Measurements from ENCODE around the gene HOXB4. TPM values are rescaled to one million over a fixed set of nuclear protein-coding genes. Genes with fewer than 3 reads are reported as not detected.

HOXB4 gene
- total RNA-seq, 1 donor from 2014 or later, result 39.2 TPM

DNA sequence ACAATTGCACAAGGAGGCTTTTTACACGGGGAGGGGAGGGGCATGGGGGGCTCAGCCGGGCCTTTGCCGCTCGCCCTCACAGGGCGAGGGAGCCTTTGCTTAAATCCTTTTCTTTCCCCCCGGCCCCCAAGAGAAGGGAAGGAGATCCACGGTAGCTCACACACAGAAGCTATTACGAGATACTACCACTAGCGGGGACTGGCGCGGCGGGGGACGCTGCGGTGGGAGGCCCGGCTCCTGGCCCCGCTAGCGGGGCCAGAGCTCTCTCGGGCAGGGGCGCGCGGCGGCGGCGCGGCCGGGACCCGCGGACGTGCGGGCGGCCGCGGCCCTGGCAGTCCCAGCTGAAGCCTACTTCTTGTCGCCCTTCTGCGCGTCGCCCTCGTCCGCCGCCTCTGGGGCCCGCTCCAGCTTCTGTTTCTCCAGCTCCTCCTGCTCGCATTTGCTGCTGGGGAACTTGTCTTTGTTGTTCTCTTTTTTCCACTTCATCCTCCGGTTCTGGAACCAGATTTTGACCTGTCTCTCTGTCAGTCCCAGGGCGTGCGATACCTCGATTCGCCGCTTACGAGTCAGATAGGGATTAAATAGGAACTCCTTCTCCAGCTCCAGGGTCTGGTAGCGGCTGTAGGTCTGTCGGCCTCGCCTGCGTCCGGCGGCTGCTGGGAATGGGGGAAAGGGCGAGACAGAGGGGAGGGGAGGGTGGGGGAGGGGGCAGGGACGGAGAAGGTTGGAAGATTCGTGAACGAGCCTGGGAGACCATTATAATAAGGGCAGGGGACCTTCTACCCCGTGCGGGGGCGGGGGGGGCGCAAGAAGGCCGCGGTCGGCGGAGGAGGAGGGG is 34.9 kb upstream of the HOXB4 start:
- H3K4me1 Mint-ChIP-seq, result peaks cover 61% of the 10 kb centered on the region
- DNase-seq (ENCODE audit: low spot score in 2 of 2, unreplicated experiment in 2 of 2), result peak in 1 of 2 experiments; percentile 59
- peak overlapping the region; percentile 100 for H3K27ac Mint-ChIP-seq
- peaks cover 14% of the 10 kb centered on the region for H3K27me3 Mint-ChIP-seq (ENCODE audit: low read depth)
- TF ChIP-seq, protein P1, sequence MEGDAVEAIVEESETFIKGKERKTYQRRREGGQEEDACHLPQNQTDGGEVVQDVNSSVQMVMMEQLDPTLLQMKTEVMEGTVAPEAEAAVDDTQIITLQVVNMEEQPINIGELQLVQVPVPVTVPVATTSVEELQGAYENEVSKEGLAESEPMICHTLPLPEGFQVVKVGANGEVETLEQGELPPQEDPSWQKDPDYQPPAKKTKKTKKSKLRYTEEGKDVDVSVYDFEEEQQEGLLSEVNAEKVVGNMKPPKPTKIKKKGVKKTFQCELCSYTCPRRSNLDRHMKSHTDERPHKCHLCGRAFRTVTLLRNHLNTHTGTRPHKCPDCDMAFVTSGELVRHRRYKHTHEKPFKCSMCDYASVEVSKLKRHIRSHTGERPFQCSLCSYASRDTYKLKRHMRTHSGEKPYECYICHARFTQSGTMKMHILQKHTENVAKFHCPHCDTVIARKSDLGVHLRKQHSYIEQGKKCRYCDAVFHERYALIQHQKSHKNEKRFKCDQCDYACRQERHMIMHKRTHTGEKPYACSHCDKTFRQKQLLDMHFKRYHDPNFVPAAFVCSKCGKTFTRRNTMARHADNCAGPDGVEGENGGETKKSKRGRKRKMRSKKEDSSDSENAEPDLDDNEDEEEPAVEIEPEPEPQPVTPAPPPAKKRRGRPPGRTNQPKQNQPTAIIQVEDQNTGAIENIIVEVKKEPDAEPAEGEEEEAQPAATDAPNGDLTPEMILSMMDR (IDR thresholded peaks at IDR 0.05; ENCODE audit: unreplicated experiment), result peak; percentile 15
- H3K36me3 Mint-ChIP-seq, result peaks cover 4% of the 10 kb centered on the region
- H3K9me3 Mint-ChIP-seq, result no peaks in the 10 kb centered on the region
- H3K4me3 Mint-ChIP-seq, result peak overlapping the region; percentile 91

DNA sequence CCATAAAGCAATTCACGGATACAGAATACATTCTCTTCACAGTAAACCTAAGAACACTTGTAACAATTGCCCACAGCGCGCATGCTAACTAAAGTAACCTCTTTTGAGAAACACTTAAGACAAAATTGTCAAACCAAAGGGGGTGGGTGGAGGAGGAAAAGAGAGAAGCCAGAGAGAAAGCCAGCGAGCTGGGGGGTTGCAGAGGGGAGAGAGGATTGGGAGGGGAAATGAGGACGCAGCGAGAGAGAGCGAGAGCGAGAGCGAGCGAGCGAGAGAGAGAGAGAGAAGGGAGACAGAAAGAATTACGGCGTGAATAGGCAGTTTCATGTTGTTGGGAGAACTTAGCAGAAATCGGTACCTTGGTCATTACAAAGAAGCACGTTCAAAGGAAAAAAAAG is 34.3 kb upstream of the HOXB4 start:
- Mint-ChIP-seq H3K4me3 (peak overlapping the region; percentile 87), H3K27me3 (ENCODE audit: low read depth) (peaks cover 12% of the 10 kb centered on the region), H3K9me3 (no peaks in the 10 kb centered on the region), H3K4me1 (peaks cover 59% of the 10 kb centered on the region), H3K36me3 (peaks cover 7% of the 10 kb centered on the region), H3K27ac (peak overlapping the region; percentile 100)
- TF ChIP-seq, protein P1 (IDR thresholded peaks at IDR 0.05; ENCODE audit: unreplicated experiment), result no peak
- DNase-seq (ENCODE audit: low spot score in 2 of 2, unreplicated experiment in 2 of 2), result peak in 1 of 2 experiments; percentile 52

DNA sequence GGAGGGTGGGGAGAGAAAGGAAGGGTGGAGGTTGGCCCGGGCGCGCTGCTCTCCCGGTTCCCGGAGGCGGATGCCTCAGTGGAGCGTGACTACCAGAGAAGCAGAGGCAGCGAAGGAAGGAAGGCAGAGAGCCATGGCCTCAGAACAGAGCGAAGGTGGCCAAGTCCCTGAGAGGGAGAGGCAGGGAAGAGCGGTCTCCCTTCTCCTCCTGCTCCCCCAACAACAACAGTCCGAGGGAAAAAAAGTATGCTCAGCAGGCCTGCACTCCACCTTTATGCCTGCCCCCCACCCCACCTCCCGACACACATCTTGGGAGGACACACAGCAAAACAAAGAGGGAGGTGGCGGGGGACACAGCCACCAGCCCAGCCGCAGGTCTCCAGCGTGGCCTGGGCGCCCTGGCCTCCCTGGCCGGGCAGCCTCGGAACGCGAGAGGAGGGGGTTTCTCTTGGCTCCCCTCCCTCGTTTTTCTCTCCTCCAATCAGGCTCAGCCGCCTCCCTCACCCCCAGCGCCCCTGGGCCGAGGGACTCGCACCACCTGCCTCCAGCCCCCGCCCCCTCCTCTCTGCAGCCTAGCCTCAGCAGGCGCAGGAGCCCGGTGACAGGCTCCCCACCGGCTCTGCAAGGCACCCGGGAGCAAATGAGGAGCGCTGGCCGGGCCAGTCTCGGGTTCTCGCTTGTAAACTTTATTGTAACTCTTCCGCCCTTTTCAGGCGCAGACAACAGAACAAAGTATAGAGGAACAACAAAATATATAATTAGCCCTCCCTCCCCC is 33.7 kb upstream of the HOXB4 start:
- peak overlapping the region; percentile 100 for H3K27ac Mint-ChIP-seq
- TF ChIP-seq, protein P1 (IDR thresholded peaks at IDR 0.05; ENCODE audit: unreplicated experiment), result no peak
- H3K36me3 Mint-ChIP-seq, result peaks cover 12% of the 10 kb centered on the region
- H3K4me1 Mint-ChIP-seq, result peaks cover 59% of the 10 kb centered on the region
- DNase-seq (ENCODE audit: low spot score in 2 of 2, unreplicated experiment in 2 of 2), result peak in 1 of 2 experiments; percentile 75
- peak overlapping the region; percentile 87 for H3K4me3 Mint-ChIP-seq
- H3K9me3 Mint-ChIP-seq, result no peaks in the 10 kb centered on the region
- H3K27me3 Mint-ChIP-seq (ENCODE audit: low read depth), result peaks cover 7% of the 10 kb centered on the region

DNA sequence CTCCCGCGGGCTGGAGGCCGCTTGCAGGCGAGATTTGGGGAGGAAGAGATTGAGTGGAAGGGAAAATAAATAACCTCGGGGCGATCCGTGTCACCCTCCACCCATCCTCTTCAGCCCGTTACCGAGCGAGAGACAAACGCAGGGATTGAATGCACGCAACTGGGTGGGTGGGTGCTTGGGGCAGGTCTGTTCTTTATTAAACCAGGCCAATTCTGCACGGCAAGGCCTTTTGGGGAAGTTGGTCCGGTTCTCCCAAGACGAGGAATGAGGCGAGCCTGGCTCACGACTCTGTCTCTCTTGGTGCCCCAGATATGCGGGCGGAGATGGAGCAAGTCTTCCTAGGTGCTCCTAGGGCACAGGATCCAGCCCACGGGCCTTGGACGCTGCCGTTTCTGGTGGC is 33.1 kb upstream of the HOXB4 start:
- DNase-seq (ENCODE audit: low spot score in 2 of 2, unreplicated experiment in 2 of 2), result peak in 1 of 2 experiments; percentile 56
- H3K9me3 Mint-ChIP-seq, result no peaks in the 10 kb centered on the region
- TF ChIP-seq, protein P1 (IDR thresholded peaks at IDR 0.05; ENCODE audit: unreplicated experiment), result no peak
- peak overlapping the region; percentile 87 for H3K4me3 Mint-ChIP-seq
- peaks cover 61% of the 10 kb centered on the region for H3K4me1 Mint-ChIP-seq
- peaks cover 3% of the 10 kb centered on the region for H3K27me3 Mint-ChIP-seq (ENCODE audit: low read depth)
- peaks cover 16% of the 10 kb centered on the region for H3K36me3 Mint-ChIP-seq
- peak overlapping the region; percentile 100 for H3K27ac Mint-ChIP-seq

DNA sequence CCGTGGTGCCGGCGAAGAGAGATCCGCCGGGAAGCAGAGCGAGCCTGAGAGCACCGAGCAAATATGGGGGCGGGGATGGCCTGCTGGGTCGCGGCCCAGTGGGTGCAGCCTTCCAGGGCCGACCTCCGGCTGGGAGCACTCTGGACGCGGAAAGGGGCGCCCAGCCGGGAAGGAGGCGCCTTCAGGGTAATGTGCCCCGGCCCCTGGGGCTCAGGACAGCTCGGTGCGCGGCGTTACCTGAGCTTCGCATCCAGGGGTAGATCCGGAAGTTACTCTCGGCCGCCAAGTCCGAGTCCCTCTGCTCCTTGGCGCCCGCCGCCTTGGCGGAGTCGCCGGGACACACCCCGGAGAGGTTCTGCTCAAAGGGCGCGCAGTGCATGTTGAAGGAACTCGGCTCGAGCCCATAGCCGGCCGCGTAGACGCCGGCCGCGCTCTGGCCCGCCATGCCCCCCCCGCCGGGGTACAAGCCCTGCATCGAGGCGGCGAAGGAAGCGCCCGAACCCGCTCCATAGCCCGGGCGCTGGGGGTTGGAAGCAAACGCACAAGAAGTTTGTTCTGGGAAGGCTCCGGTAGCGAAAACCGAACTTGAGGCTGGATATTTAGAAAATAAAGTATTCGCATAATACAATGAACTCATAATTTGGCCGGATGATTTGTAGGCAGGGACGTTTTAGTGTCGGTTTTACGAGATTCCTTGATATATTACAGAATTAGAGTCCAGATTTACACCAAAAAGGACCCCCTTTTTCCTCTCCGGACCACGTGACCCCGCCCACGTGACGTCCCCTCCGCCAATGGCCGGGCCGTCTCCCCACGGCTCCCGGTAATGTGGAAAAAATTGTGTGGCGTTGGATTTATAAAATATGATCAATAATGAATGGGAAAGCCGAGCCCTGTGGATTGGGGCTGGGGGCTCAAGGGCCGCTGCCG is 32.4 kb upstream of the HOXB4 start, which contains the start of gene HOXB7:
HOXB7 (minus strand) TSS at position 736 of the 930 bp plus-strand sequence; CDS start at position 637, 99 bp downstream.
- Mint-ChIP-seq H3K4me3 (peak within 1 kb of the TSS; percentile 87), H3K9me3 (no peaks in the 10 kb centered on the region), H3K27ac (peak within 1 kb of the TSS; percentile 100), H3K36me3 (peaks cover 19% of the 10 kb centered on the region), H3K4me1 (peaks cover 60% of the 10 kb centered on the region), H3K27me3 (ENCODE audit: low read depth) (peaks cover 2% of the 10 kb centered on the region)
- TF ChIP-seq, protein P1 (IDR thresholded peaks at IDR 0.05; ENCODE audit: unreplicated experiment), result no peak
- DNase-seq (ENCODE audit: low spot score in 2 of 2, unreplicated experiment in 2 of 2), result peak; percentile 85 to 93
